Measurements from ENCODE around the gene PLA2G15.

PLA2G15 gene

GRCh38 chr16:68292425-68292824 is 47.3 kb downstream of the PLA2G15 start:
- in situ Hi-C loops (cut with MboI; ENCODE audit: low pct_unique_long_range_greater_than_20kb, low sequenced_read_pairs, unreplicated experiment): no loop called here
- no peak for TF ChIP-seq CTCF (IDR thresholded peaks at IDR 0.05; ENCODE audit: extremely low read depth, insufficient read depth, missing control alignments)
- no peak for DNase-seq (ENCODE audit: low spot score)

- no peak for DNase-seq (ENCODE audit: low spot score)
- in situ Hi-C loops (cut with MboI; ENCODE audit: low pct_unique_long_range_greater_than_20kb, low sequenced_read_pairs, unreplicated experiment): no loop called here
- no peak for TF ChIP-seq CTCF (IDR thresholded peaks at IDR 0.05; ENCODE audit: extremely low read depth, insufficient read depth, missing control alignments)
These were observed 51.1 kb downstream of the PLA2G15 start for GRCh38 chr16:68296291-68296690.

- no peak for DNase-seq (ENCODE audit: low spot score)
- no peak for TF ChIP-seq CTCF (IDR thresholded peaks at IDR 0.05; ENCODE audit: extremely low read depth, insufficient read depth, missing control alignments)
- in situ Hi-C loops (cut with MboI; ENCODE audit: low pct_unique_long_range_greater_than_20kb, low sequenced_read_pairs, unreplicated experiment): no loop called here
These were observed 51.5 kb downstream of the PLA2G15 start for GRCh38 chr16:68296693-68297092.

GRCh38 chr16:68297908-68298307 is 52.7 kb downstream of the PLA2G15 start:
- in situ Hi-C loops (cut with MboI; ENCODE audit: low pct_unique_long_range_greater_than_20kb, low sequenced_read_pairs, unreplicated experiment): no loop called here
- TF ChIP-seq CTCF (IDR thresholded peaks at IDR 0.05; ENCODE audit: extremely low read depth, insufficient read depth, missing control alignments): no peak
- DNase-seq (ENCODE audit: low spot score): no peak

DNA sequence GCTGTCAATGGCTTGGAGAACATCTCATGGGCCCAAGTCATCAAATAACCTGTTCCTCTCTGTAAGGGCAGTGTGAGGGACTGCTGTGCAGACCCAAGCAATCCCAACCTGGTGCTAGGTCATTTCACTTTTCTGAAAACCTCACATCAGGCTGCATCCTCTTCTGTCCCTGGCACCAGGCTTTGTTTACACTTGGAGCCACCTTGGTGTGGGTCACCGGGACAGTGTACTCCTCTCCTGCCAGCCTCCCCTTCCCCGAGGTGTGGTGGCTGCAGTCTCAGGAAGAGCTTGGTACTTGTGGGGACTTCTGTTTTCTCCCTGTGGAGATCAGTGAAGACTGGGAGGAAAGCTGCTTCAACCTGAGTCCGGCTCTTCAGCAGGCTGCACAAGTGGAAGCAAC is 53.1 kb downstream of the PLA2G15 start:
- no peak for TF ChIP-seq CTCF (IDR thresholded peaks at IDR 0.05; ENCODE audit: extremely low read depth, insufficient read depth, missing control alignments)
- in situ Hi-C loops (cut with MboI; ENCODE audit: low pct_unique_long_range_greater_than_20kb, low sequenced_read_pairs, unreplicated experiment): no loop called here
- DNase-seq (ENCODE audit: low spot score): no peak

GRCh38 chr16:68298907-68299561 is 53.9 kb downstream of the PLA2G15 start:
- DNase-seq (ENCODE audit: low spot score): no peak
- no peak for TF ChIP-seq CTCF (IDR thresholded peaks at IDR 0.05; ENCODE audit: extremely low read depth, insufficient read depth, missing control alignments)
- in situ Hi-C loops (cut with MboI; ENCODE audit: low pct_unique_long_range_greater_than_20kb, low sequenced_read_pairs, unreplicated experiment): no loop called here

Measured in GM13977 (cell line).